Measurements from ENCODE around the gene NFE2L3.
"Not testable (repeated sequence)": the region's sequence is repeated elsewhere in the genome, so short reads cannot be mapped to it uniquely, and the experiment has no call there.

NFE2L3 gene

GRCh38 chr7:26151953-26152781 is at the start of gene NFE2L3:
Gene NFE2L3 (plus strand): TSS chr7:26152198. CDS start chr7:26152499, 301 bp downstream.
- DNase-seq (ENCODE audit: low read depth in 2 of 2): peak; percentile 57 to 72

- DNase-seq (ENCODE audit: low read depth in 2 of 2): no peak
Observed at GRCh38 chr7:26103596-26103995, 48.4 kb upstream of the NFE2L3 start.

GRCh38 chr7:26105236-26105635 is 46.8 kb upstream of the NFE2L3 start:
- DNase-seq (ENCODE audit: low read depth in 2 of 2): no peak

GRCh38 chr7:26105931-26106330 is 46.1 kb upstream of the NFE2L3 start:
- no peak for DNase-seq (ENCODE audit: low read depth in 2 of 2)

GRCh38 chr7:26112203-26112740 is 39.7 kb upstream of the NFE2L3 start:
- DNase-seq (ENCODE audit: low read depth in 2 of 2): no peak

GRCh38 chr7:26115650-26116049 is 36.3 kb upstream of the NFE2L3 start:
- DNase-seq (ENCODE audit: low read depth in 2 of 2): no peak

- no peak for DNase-seq (ENCODE audit: low read depth in 2 of 2)
Observed at GRCh38 chr7:26117142-26117807, 34.7 kb upstream of the NFE2L3 start.

- DNase-seq (ENCODE audit: low read depth in 2 of 2): no peak
Observed at GRCh38 chr7:26117970-26118369, 34.0 kb upstream of the NFE2L3 start.

GRCh38 chr7:26122745-26123144 is 29.3 kb upstream of the NFE2L3 start:
- DNase-seq (ENCODE audit: low read depth in 2 of 2): no peak

- not testable (repeated sequence) for DNase-seq (ENCODE audit: low read depth in 2 of 2)
Observed at GRCh38 chr7:26124775-26125174, 27.2 kb upstream of the NFE2L3 start.

GRCh38 chr7:26127411-26127810 is 24.6 kb upstream of the NFE2L3 start:
- DNase-seq (ENCODE audit: low read depth in 2 of 2): no peak

- DNase-seq (ENCODE audit: low read depth in 2 of 2): no peak
Observed at GRCh38 chr7:26131056-26131589, 20.9 kb upstream of the NFE2L3 start.

GRCh38 chr7:26135076-26135475 is 16.9 kb upstream of the NFE2L3 start:
- no peak for DNase-seq (ENCODE audit: low read depth in 2 of 2)

- DNase-seq (ENCODE audit: low read depth in 2 of 2): no peak
Observed at GRCh38 chr7:26135551-26135950, 16.4 kb upstream of the NFE2L3 start.

GRCh38 chr7:26136831-26137230 is 15.2 kb upstream of the NFE2L3 start:
- no peak for DNase-seq (ENCODE audit: low read depth in 2 of 2)

- DNase-seq (ENCODE audit: low read depth in 2 of 2): no peak
Observed at GRCh38 chr7:26140380-26140779, 11.6 kb upstream of the NFE2L3 start.

GRCh38 chr7:26141077-26141476 is 10.9 kb upstream of the NFE2L3 start:
- DNase-seq (ENCODE audit: low read depth in 2 of 2): no peak

GRCh38 chr7:26143298-26144048 is 8.5 kb upstream of the NFE2L3 start:
- no peak for DNase-seq (ENCODE audit: low read depth in 2 of 2)

- DNase-seq (ENCODE audit: low read depth in 2 of 2): no peak
Observed at GRCh38 chr7:26144184-26145080, 7.6 kb upstream of the NFE2L3 start.

- no peak for DNase-seq (ENCODE audit: low read depth in 2 of 2)
Observed at GRCh38 chr7:26145238-26145637, 6.8 kb upstream of the NFE2L3 start.

GRCh38 chr7:26147030-26147429 is 5.0 kb upstream of the NFE2L3 start:
- no peak for DNase-seq (ENCODE audit: low read depth in 2 of 2)
